GM18951 (cell line): ENCODE data around the gene BANF1.
"Not testable (repeated sequence)": the region's sequence is repeated elsewhere in the genome, so short reads cannot be mapped to it uniquely, and the experiment has no call there.

ENCODE experiments used
- POLR2A ChIP-seq: IDR thresholded peaks from 4 replicates; pipeline ENCODE4 v1.6.1; 2011; ENCODE audit warnings: mild to moderate bottlenecking; ENCODE audit not compliant: insufficient read length, insufficient read depth; ENCODE audit errors: extremely low read depth
- in situ Hi-C: fragments of 300-500 bp; cut with MboI; formaldehyde crosslinking; loops from one replicate; pipeline ENCODE4 v1.12.0; 2022; ENCODE audit warnings: low sequenced_read_pairs, mixed read lengths, inconsistent platforms; ENCODE audit not compliant: unreplicated experiment

BANF1 gene

GRCh38 chr11:66008095-66008467, 5.8 kb downstream of the BANF1 start:
- TF ChIP-seq POLR2A: no peak
- in situ Hi-C loops: no loop called here

GRCh38 chr11:66008468-66009101, 6.3 kb downstream of the BANF1 start:
- no peak for TF ChIP-seq POLR2A
- in situ Hi-C loops: no loop called here

- in situ Hi-C loops: not testable (repeated sequence)
Observed at GRCh38 chr11:66010036-66010435, 7.7 kb downstream of the BANF1 start.

- in situ Hi-C loops: no loop called here
- TF ChIP-seq POLR2A: no peak
Observed at GRCh38 chr11:66011239-66011784, 9.0 kb downstream of the BANF1 start.

- in situ Hi-C loops: no loop called here
- no peak for TF ChIP-seq POLR2A
Observed at GRCh38 chr11:66011785-66012303, 9.5 kb downstream of the BANF1 start, which contains the start of gene CST6. TSS of gene CST6 (plus strand) at chr11:66012008. CDS start at chr11:66012045, 37 bp downstream.

- in situ Hi-C loops: no loop called here
Observed at GRCh38 chr11:66012371-66012945, 10.2 kb downstream of the BANF1 start.

GRCh38 chr11:66012946-66013761, 10.9 kb downstream of the BANF1 start:
- in situ Hi-C loops: no loop called here
- TF ChIP-seq POLR2A: no peak

More at GRCh38 chr11:66012371-66012945, 10.2 kb downstream of the BANF1 start:
- no peak for TF ChIP-seq POLR2A

- in situ Hi-C loops: no loop called here
- no peak for TF ChIP-seq POLR2A
Observed at GRCh38 chr11:66013762-66014100, 11.4 kb downstream of the BANF1 start.

GRCh38 chr11:66014804-66015453, 12.6 kb downstream of the BANF1 start:
- TF ChIP-seq POLR2A: no peak
- in situ Hi-C loops: no loop called here

- no peak for TF ChIP-seq POLR2A
- in situ Hi-C loops: no loop called here
Observed at GRCh38 chr11:66015454-66015881, 13.2 kb downstream of the BANF1 start.

- in situ Hi-C loops: no loop called here
- no peak for TF ChIP-seq POLR2A
Observed at GRCh38 chr11:66015936-66016792, 13.9 kb downstream of the BANF1 start.

- in situ Hi-C loops: no loop called here
- TF ChIP-seq POLR2A: no peak
Observed at GRCh38 chr11:66016793-66017177, 14.5 kb downstream of the BANF1 start.
